Loucy (cell line): ENCODE results near the gene OR5B2.
"Not testable (repeated sequence)": the region's sequence is repeated elsewhere in the genome, so short reads cannot be mapped to it uniquely, and the experiment has no call there.

Experiments used
- H2AFZ ChIP-seq: fragments of 200-600 bp; sonication (generic); 2 replicates; pipeline ENCODE4 v1.6.0; 2016; ENCODE audit warnings: antibody characterized with exemption, mild to moderate bottlenecking, low read length, moderate library complexity
- H3F3A ChIP-seq: fragments of 200-600 bp; 2 replicates; pipeline ENCODE4 v1.6.0; 2016; ENCODE audit warnings: antibody characterized with exemption, low read depth, mild to moderate bottlenecking
- H3K27me3 ChIP-seq: fragments of 200-600 bp; sonication (generic); 2 replicates; pipeline ENCODE4 v1.6.1; 2014; ENCODE audit warnings: low read length, mild to moderate bottlenecking; ENCODE audit not compliant: insufficient read depth, poor library complexity, severe bottlenecking
- H3K36me3 ChIP-seq: fragments of 200-600 bp; sonication (generic); 2 replicates; pipeline ENCODE4 v1.6.1; 2016; ENCODE audit warnings: low read length; ENCODE audit not compliant: insufficient read depth
- H3K4me1 ChIP-seq: fragments of 200-600 bp; sonication (generic); 2 replicates; pipeline ENCODE4 v1.5.1; 2014; ENCODE audit warnings: low read length, mild to moderate bottlenecking; ENCODE audit not compliant: insufficient read depth, poor library complexity, severe bottlenecking
- H3K4me2 ChIP-seq: fragments of 200-600 bp; sonication (generic); 2 replicates; pipeline ENCODE4 v1.6.0; 2014; ENCODE audit warnings: antibody characterized with exemption, low read length, low read depth, mild to moderate bottlenecking; ENCODE audit not compliant: poor library complexity, severe bottlenecking
- H3K4me3 ChIP-seq: fragments of 200-600 bp; sonication (generic); 2 replicates; pipeline ENCODE4 v1.5.1; 2014; ENCODE audit warnings: low read length, mild to moderate bottlenecking, mixed read lengths; ENCODE audit not compliant: poor library complexity, severe bottlenecking
- H3K79me2 ChIP-seq: fragments of 200-600 bp; sonication (generic); 2 replicates; pipeline ENCODE4 v1.6.1; 2014; ENCODE audit warnings: low read length; ENCODE audit not compliant: insufficient read depth
- H3K9ac ChIP-seq: fragments of 200-600 bp; sonication (generic); 2 replicates; pipeline ENCODE4 v1.6.0; 2014; ENCODE audit warnings: mild to moderate bottlenecking, low read depth, low read length, moderate library complexity; ENCODE audit not compliant: poor library complexity, severe bottlenecking
- H3K9me2 ChIP-seq: fragments of 200-600 bp; sonication (generic); replicated peaks from 2 replicates; pipeline ENCODE4 v1.6.1; 2016; ENCODE audit warnings: low read depth, low read length, mixed read lengths
- H3K9me3 ChIP-seq: fragments of 200-600 bp; sonication (generic); 2 replicates; pipeline ENCODE4 v1.6.1; 2014; ENCODE audit warnings: mild to moderate bottlenecking, antibody characterized with exemption, low read length, low read depth; ENCODE audit not compliant: insufficient read depth
- H4K20me1 ChIP-seq: fragments of 200-600 bp; sonication (generic); 2 replicates; pipeline ENCODE4 v1.6.0; 2014; ENCODE audit warnings: antibody characterized with exemption, low read length, mild to moderate bottlenecking; ENCODE audit not compliant: insufficient read depth, poor library complexity, severe bottlenecking
- CTCF ChIP-seq: fragments of 200-600 bp; sonication (generic); conservative IDR thresholded peaks from 2 replicates; pipeline ENCODE4 v1.5.1; 2014; ENCODE audit warnings: mild to moderate bottlenecking, antibody characterized with exemption, low read length
- EZH2phosphoT487 ChIP-seq: fragments of 200-600 bp; IDR thresholded peaks from 2 replicates; pipeline ENCODE4 v1.6.1; 2018; ENCODE audit warnings: antibody characterized with exemption, mild to moderate bottlenecking, moderate library complexity, borderline replicate concordance

OR5B2 gene

GRCh38 chr11:58406774-58407173 is 21.1 kb downstream of the OR5B2 start, which contains the start of gene OR5B3:
TSS of gene OR5B3 (minus strand) at chr11:58406874. CDS start at chr11:58403409, 3,465 bp downstream.
- Histone ChIP-seq H3K4me1 (no peaks in the 10 kb centered on the region), H4K20me1 (no peaks in the 10 kb centered on the region), H3K9ac (no peak within 1 kb of the TSS), H3F3A (no peaks in the 10 kb centered on the region), H2AFZ (no peak within 1 kb of the TSS), H3K4me2 (no peak within 1 kb of the TSS), H3K79me2 (no peaks in the 10 kb centered on the region), H3K9me3 (no peaks in the 10 kb centered on the region), H3K36me3 (no peaks in the 10 kb centered on the region), H3K9me2 (no peaks in the 10 kb centered on the region), H3K4me3 (no peak within 1 kb of the TSS), H3K27me3 (no peaks in the 10 kb centered on the region)
- TF ChIP-seq CTCF (no peak), EZH2phosphoT487 (no peak)

GRCh38 chr11:58399622-58400021 is 28.3 kb downstream of the OR5B2 start:
- H3K79me2 ChIP-seq = not testable (repeated sequence)

GRCh38 chr11:58395581-58395980 is 32.3 kb downstream of the OR5B2 start:
- H3K27me3 ChIP-seq = no peaks in the 10 kb centered on the region
- H3K4me1 ChIP-seq = no peaks in the 10 kb centered on the region
- no peaks in the 10 kb centered on the region for H3K36me3 ChIP-seq
- no peak overlapping the region for H3K4me3 ChIP-seq
- no peaks in the 10 kb centered on the region for H3K9me3 ChIP-seq
- H3K4me2 ChIP-seq = no peak overlapping the region
- H3K9ac ChIP-seq = no peak overlapping the region
- no peaks in the 10 kb centered on the region for H3F3A ChIP-seq
- no peak overlapping the region for H2AFZ ChIP-seq
- TF ChIP-seq EZH2phosphoT487 (no peak), CTCF (no peak)
- no peaks in the 10 kb centered on the region for H3K79me2 ChIP-seq
- no peaks in the 10 kb centered on the region for H4K20me1 ChIP-seq
- no peaks in the 10 kb centered on the region for H3K9me2 ChIP-seq

More at GRCh38 chr11:58399622-58400021, 28.3 kb downstream of the OR5B2 start:
- not testable (repeated sequence) for H3K4me1 ChIP-seq, H3K9me3 ChIP-seq, H3K36me3 ChIP-seq, H3K4me2 ChIP-seq, H3K9ac ChIP-seq, H3F3A ChIP-seq, H3K4me3 ChIP-seq, H3K9me2 ChIP-seq, H2AFZ ChIP-seq, H3K27me3 ChIP-seq, H4K20me1 ChIP-seq

- TF ChIP-seq CTCF = no peak
- TF ChIP-seq EZH2phosphoT487 = no peak
- Histone ChIP-seq H3K36me3 (no peaks in the 10 kb centered on the region), H4K20me1 (no peaks in the 10 kb centered on the region), H3K9me3 (no peaks in the 10 kb centered on the region), H3K9me2 (no peaks in the 10 kb centered on the region), H3K4me2 (no peak overlapping the region), H3K79me2 (no peaks in the 10 kb centered on the region), H3K27me3 (no peaks in the 10 kb centered on the region), H3K4me3 (no peak overlapping the region), H3K4me1 (no peaks in the 10 kb centered on the region), H2AFZ (no peak overlapping the region), H3K9ac (no peak overlapping the region), H3F3A (no peaks in the 10 kb centered on the region)
Measured at GRCh38 chr11:58394195-58394594, 33.7 kb downstream of the OR5B2 start.
